AG04450 (cell line): ENCODE measurements around the gene PI16. TPM values are rescaled to one million over a fixed set of nuclear protein-coding genes. Genes with fewer than 3 reads are reported as not detected.

Experiments used
- CTCF ChIA-PET: fragments of 300-600, 350-600 bp; formaldehyde crosslinking; extraction: SDS; loops from one replicate; lab custom pipeline; 2022; ENCODE audit warnings: antibody characterized with exemption, inconsistent platforms; lab: Charles Lee
- POLR2A ChIA-PET: fragments of 350-600 bp; formaldehyde crosslinking; extraction: SDS; loops from one replicate; lab custom pipeline; 2021; ENCODE audit warnings: antibody characterized with exemption, inconsistent platforms; lab: Yijun Ruan, JAX
- DNase-seq: peaks from one replicate; pipeline ENCODE4 v3.0.0-alpha.2; 2011; ENCODE audit warnings: low read depth, low spot score
- H3K27ac ChIP-seq: one replicate; pipeline ENCODE4 v1.5.1; 2012; ENCODE audit warnings: low read depth, low read length, control low read depth
- H3K27me3 ChIP-seq: one replicate; pipeline ENCODE4 v1.6.0; 2012; ENCODE audit warnings: low read length; ENCODE audit not compliant: control insufficient read depth, insufficient read depth
- H3K4me3 ChIP-seq: 2 replicates; pipeline ENCODE4 v1.5.1; 2011; ENCODE audit warnings: mild to moderate bottlenecking, low read depth, low read length, control low read depth
- H3K9me3 ChIP-seq: 2 replicates; pipeline ENCODE4 v1.5.1; 2012; ENCODE audit warnings: low read length; ENCODE audit not compliant: control insufficient read depth, insufficient read depth
- polyA plus RNA-seq: library from polyadenylated mRNA; depleted of rRNA; stranded (reverse); fragments of >200 nt; gene quantifications from 2 replicates; pipeline ENCODE4 v1.2.3, GENCODE V29; 2011
- TF ChIP-seq, protein P1 (sequence below): IDR thresholded peaks from 2 replicates; pipeline ENCODE4 v1.5.1; 2011; ENCODE audit warnings: low read depth, low read length, control low read depth, inconsistent platforms

PI16 gene
- polyA plus RNA-seq, 1 experiment, result 0.05 TPM

DNA sequence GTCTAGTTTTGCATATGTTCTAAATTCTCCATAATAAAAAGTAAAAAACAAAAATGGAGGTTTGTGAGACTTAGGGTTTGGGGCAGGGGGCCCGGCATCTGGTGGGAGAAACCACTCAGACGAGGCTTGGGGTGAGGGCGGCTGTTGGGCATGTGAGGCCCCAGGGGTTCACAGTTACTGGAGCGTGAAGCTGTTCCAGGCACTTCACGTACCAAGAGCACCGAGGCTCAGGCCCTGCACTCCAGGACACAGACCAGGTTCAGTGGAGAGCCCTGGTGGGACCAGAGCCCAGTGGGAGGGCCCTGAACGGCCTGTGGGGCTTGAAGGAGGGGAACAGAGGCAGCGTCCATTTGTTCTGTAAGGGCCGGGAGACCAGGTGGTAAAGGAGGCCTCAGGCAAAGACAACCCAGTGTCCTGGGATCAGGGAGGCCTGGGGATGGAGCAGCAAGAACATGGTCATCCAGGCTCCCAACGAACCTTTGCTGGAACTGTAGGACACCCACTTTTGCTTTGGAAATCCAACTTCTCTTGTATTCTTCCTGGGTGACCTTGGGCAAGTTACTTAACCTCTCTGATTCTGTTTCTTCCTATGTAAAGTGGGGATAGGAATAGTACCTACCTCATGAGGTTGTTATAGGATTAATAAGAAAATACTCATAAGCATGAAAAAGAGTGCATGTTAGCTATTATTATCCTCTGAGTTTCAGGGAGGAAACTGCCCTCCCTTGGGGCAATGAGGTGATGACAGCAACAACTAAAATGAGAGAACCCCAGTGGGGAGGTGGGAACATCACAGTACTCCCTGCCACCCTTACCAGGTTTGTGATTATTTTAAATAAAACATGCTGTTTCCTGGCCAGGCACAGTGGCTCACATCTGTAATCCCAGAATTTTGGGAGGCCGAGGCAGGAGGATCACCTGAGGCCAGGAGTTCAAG lies 49.8 kb downstream of the PI16 start:
- TF ChIP-seq, protein P1, sequence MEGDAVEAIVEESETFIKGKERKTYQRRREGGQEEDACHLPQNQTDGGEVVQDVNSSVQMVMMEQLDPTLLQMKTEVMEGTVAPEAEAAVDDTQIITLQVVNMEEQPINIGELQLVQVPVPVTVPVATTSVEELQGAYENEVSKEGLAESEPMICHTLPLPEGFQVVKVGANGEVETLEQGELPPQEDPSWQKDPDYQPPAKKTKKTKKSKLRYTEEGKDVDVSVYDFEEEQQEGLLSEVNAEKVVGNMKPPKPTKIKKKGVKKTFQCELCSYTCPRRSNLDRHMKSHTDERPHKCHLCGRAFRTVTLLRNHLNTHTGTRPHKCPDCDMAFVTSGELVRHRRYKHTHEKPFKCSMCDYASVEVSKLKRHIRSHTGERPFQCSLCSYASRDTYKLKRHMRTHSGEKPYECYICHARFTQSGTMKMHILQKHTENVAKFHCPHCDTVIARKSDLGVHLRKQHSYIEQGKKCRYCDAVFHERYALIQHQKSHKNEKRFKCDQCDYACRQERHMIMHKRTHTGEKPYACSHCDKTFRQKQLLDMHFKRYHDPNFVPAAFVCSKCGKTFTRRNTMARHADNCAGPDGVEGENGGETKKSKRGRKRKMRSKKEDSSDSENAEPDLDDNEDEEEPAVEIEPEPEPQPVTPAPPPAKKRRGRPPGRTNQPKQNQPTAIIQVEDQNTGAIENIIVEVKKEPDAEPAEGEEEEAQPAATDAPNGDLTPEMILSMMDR, result no peak
- H3K9me3 ChIP-seq, result no peaks in the 10 kb centered on the region
- no peak for DNase-seq
- H3K27me3 ChIP-seq, result peaks cover 14% of the 10 kb centered on the region
- no peak overlapping the region for H3K4me3 ChIP-seq
- ChIA-PET POLR2A (no interaction called here), CTCF (no interaction called here)
- no peak overlapping the region for H3K27ac ChIP-seq

DNA sequence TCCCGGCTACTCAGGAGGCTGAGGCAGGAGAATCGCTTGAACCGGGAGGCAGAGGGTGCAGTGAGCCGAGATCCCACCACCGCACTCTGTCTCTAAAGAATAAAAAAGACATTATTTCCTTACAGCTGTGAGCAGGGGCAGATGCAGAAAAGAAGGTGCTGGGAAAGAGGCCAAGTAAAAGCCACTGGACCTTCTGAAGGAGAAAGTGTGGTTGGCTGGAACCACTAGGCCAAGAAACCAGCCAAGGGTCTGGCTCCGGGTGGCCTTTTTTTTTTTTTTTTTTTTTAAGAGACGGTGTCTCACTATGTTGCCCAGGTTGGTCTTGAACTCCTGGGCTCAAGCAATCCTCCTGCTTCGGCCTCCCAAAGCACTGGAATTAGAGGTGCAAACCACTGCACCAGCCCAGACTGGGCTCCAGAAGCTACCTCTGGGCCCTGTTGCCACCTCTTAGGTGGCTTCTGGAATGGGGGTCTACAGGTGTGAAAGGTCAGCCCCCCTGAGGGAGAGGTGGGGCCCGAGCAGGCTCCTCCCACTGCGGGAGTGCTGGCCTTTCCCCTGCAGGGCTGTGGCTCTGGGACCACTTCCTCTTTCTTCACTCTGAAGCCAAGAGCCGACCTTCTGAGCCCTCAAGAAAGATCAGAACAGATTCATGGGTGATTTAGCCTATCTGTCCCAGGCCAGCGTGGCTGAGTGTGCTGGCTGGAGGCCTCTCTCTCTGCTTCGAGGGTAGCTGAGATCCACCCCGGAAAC lies 50.7 kb downstream of the PI16 start, which contains the start of gene FGD2:
FGD2 (plus strand) TSS at position 595 of the 750 bp plus-strand sequence. CDS start 163 bp downstream, outside the sequence.
- Histone ChIP-seq H3K27ac (no peak within 1 kb of the TSS), H3K9me3 (no peaks in the 10 kb centered on the region; the same call in 1 of the 2 replicates), H3K27me3 (peaks cover 14% of the 10 kb centered on the region), H3K4me3 (no peak within 1 kb of the TSS)
- ChIA-PET CTCF (no interaction called here), POLR2A (no interaction called here)
- no peak for DNase-seq
- TF ChIP-seq, protein P1, result no peak

- no peak for DNase-seq
- no peak overlapping the region for H3K27ac ChIP-seq
- no peak overlapping the region for H3K4me3 ChIP-seq
- ChIA-PET POLR2A (interaction anchor here (1.1 kb wide), 1 partner anchor 20 kb away, joined by 3 read pairs; the partner anchor contains the start of gene MTCH1), CTCF (interaction anchor here (2.1 kb wide), 1 partner anchor 12 kb away, joined by 18 read pairs; no protein-coding TSS in a partner anchor)
- no peaks in the 10 kb centered on the region; the same call in 1 of the 2 replicates for H3K9me3 ChIP-seq
- peaks cover 14% of the 10 kb centered on the region for H3K27me3 ChIP-seq
- TF ChIP-seq, protein P1, result no peak
These were observed 51.5 kb downstream of the PI16 start for GRCh38 chr6:37005827-37006567.

- no peak for DNase-seq
- ChIA-PET POLR2A (interaction anchor here (0.6 to 1.1 kb wide), 2 partner anchors 21 to 238 kb away, joined by 3 read pairs; partner anchors contain the start of gene MTCH1), CTCF (interaction anchor here (0.6 to 2.1 kb wide), 3 partner anchors 11 to 122 kb away, joined by 3 to 18 read pairs (median 5); partner anchors contain the start of gene C6orf89)
- TF ChIP-seq, protein P1, result no peak
- Histone ChIP-seq H3K9me3 (no peaks in the 10 kb centered on the region; the same call in 1 of the 2 replicates), H3K27ac (no peak overlapping the region), H3K4me3 (no peak overlapping the region), H3K27me3 (peaks cover 10% of the 10 kb centered on the region)
These were observed 52.3 kb downstream of the PI16 start for GRCh38 chr6:37006793-37007339.
